Caco-2 (cell line): ENCODE data around the gene TNRC6B. TPM values are rescaled to one million over a fixed set of nuclear protein-coding genes. Genes with fewer than 3 reads are reported as not detected.

Source experiments
- BruUV-seq: library from RNA; stranded (reverse); fragments of 400-500 nt; replicated peaks from 2 replicates; lab custom pipeline; 2021; lab: Mats Ljungman, UMichigan
- CTCF ChIA-PET: fragments of 300-600 bp; sonication (Branson Sonifier 250); formaldehyde crosslinking; loops from one replicate; lab custom pipeline; 2022; ENCODE audit warnings: antibody characterized with exemption; lab: Charles Lee
- POLR2A ChIA-PET: fragments of 300-600 bp; sonication (Branson Sonifier 250); formaldehyde crosslinking; loops from one replicate; lab custom pipeline; 2022; ENCODE audit warnings: antibody characterized with exemption; lab: Charles Lee
- DNase-seq, 2 experiments: peaks; one replicate each; pipeline versions ENCODE4 v3.0.0 to v3.0.0-alpha.2; 2020 to 2022
- H3K27me3 ChIP-seq: replicated peaks from 2 replicates; pipeline ENCODE4 v1.6.0; 2011; ENCODE audit warnings: low read length; ENCODE audit not compliant: control insufficient read depth, insufficient read depth
- H3K36me3 ChIP-seq: 2 replicates; pipeline ENCODE4 v1.5.1; 2011; ENCODE audit warnings: low read length; ENCODE audit not compliant: control insufficient read depth, insufficient read depth
- H3K4me1 ChIP-seq: fragments of 250-450 bp; sonication (Bioruptor Pico); 2 replicates; pipeline ENCODE4 v1.5.1; 2020; ENCODE audit warnings: mild to moderate bottlenecking
- H3K4me3 ChIP-seq: 2 replicates; pipeline ENCODE4 v1.5.1; 2011; ENCODE audit warnings: low read depth, mild to moderate bottlenecking, control low read depth, low read length
- H3K9me3 ChIP-seq: fragments of 250-450 bp; sonication (Bioruptor Pico); 2 replicates; pipeline ENCODE4 v1.5.1; 2020; ENCODE audit warnings: mild to moderate bottlenecking, moderate library complexity
- H3K27ac Mint-ChIP-seq: one replicate; pipeline ENCODE4 v1.8.0; 2022; ENCODE audit warnings: mixed read lengths; ENCODE audit not compliant: unreplicated experiment
- H3K27me3 Mint-ChIP-seq: one replicate; pipeline ENCODE4 v1.8.0; 2022; ENCODE audit warnings: mixed read lengths; ENCODE audit not compliant: insufficient read depth, unreplicated experiment
- H3K36me3 Mint-ChIP-seq: one replicate; pipeline ENCODE4 v1.8.0; 2022; ENCODE audit warnings: mild to moderate bottlenecking, mixed read lengths; ENCODE audit not compliant: insufficient read depth, unreplicated experiment
- H3K4me1 Mint-ChIP-seq: one replicate; pipeline ENCODE4 v1.8.0; 2022; ENCODE audit warnings: low read depth, mixed read lengths; ENCODE audit not compliant: unreplicated experiment
- H3K4me3 Mint-ChIP-seq: one replicate; pipeline ENCODE4 v1.8.0; 2022; ENCODE audit warnings: mild to moderate bottlenecking, moderate library complexity, mixed read lengths; ENCODE audit not compliant: unreplicated experiment
- H3K9me3 Mint-ChIP-seq: one replicate; pipeline ENCODE4 v1.8.0; 2022; ENCODE audit warnings: mixed read lengths; ENCODE audit not compliant: unreplicated experiment
- intact Hi-C: fragments of 100-400 bp; cut with micrococcal nuclease; formaldehyde crosslinking; loops from one replicate; pipeline ENCODE4 v1.10.0; 2022; ENCODE audit not compliant: unreplicated experiment
- total RNA-seq: library from RNA; stranded (reverse); gene quantifications from 2 replicates; pipeline ENCODE4 v1.2.3, GENCODE V29; 2022
- TF ChIP-seq, protein P1 (sequence below), 2 experiments: fragments of 200-600 bp in 1 of 2; IDR thresholded peaks; 1 replicate in 1 of 2; 2 replicates in 1 of 2; pipeline versions ENCODE4 v1.5.1 to v1.8.0; 2011 to 2022; ENCODE audit warnings: antibody characterized with exemption in 1 of 2, control low read depth in 1 of 2, inconsistent platforms in 1 of 2, low read depth in 1 of 2, low read length in 1 of 2, mild to moderate bottlenecking in 1 of 2, moderate library complexity in 1 of 2; ENCODE audit not compliant: insufficient read depth in 1 of 2, severe bottlenecking in 1 of 2, unreplicated experiment in 1 of 2

The TNRC6B gene
- total RNA-seq, 1 experiment from 2014 or later: 23.5 TPM

DNA sequence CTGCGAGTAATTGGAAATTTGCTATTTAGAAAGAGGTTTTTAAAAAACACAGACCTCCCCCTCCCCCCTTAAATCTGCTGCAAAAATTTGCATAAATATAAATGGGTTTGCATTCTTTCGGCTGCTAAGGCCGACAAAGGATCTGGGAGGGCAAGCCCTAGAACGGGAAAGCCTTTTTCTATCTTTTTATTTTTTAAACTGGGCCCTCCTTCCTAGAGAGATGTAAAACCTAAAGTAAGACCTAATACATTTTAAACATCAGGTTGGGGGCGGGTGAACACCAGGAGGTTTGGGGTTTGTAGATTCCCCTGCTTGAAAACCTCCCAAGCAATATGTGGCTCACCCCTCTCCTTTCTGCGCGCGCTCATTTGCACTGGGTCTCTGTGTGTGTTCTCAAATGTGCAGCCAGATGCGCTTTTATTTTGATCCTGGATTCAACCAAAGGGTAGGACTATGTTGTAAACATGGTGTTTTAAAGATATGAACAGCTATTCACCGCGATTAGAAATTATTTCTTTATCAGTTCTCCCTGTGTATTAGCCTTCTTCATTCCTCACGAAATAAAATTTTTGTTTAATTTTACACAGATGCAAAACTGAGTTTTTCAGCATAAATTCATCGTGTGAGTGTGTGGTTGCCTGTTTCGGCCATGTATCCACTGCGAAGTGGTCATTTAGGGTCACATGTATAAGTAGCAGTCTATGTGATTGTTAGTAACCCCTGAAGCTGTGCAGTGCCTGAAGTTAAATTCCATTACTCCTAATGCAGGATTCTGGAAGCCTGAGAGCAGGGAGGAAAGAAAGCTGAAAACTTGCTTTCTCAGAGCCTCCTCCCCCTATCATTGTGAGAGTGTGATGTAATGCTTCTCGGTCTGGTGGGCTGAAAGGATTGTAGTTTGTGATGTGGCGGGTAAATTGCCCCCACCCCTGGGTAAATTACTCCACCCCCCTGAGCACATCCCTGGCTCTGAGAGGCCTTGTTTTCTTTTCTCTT lies 988 bp downstream of the TNRC6B start:
- no TSS peak for BruUV-seq
- intact Hi-C loops: no loop called here
- no peaks in the 10 kb centered on the region for H3K36me3 ChIP-seq
- ChIA-PET CTCF (no interaction called here), POLR2A (no interaction called here)
- Mint-ChIP-seq H3K4me1 (peaks cover 38% of the 10 kb centered on the region), H3K36me3 (peaks cover 6% of the 10 kb centered on the region), H3K27me3 (peaks cover 2% of the 10 kb centered on the region), H3K4me3 (peak overlapping the region; percentile 94), H3K9me3 (no peaks in the 10 kb centered on the region), H3K27ac (peak overlapping the region; percentile 94)
- H3K9me3 ChIP-seq: no peaks in the 10 kb centered on the region
- no peaks in the 10 kb centered on the region for H3K27me3 ChIP-seq
- TF ChIP-seq, protein P1, sequence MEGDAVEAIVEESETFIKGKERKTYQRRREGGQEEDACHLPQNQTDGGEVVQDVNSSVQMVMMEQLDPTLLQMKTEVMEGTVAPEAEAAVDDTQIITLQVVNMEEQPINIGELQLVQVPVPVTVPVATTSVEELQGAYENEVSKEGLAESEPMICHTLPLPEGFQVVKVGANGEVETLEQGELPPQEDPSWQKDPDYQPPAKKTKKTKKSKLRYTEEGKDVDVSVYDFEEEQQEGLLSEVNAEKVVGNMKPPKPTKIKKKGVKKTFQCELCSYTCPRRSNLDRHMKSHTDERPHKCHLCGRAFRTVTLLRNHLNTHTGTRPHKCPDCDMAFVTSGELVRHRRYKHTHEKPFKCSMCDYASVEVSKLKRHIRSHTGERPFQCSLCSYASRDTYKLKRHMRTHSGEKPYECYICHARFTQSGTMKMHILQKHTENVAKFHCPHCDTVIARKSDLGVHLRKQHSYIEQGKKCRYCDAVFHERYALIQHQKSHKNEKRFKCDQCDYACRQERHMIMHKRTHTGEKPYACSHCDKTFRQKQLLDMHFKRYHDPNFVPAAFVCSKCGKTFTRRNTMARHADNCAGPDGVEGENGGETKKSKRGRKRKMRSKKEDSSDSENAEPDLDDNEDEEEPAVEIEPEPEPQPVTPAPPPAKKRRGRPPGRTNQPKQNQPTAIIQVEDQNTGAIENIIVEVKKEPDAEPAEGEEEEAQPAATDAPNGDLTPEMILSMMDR (IDR thresholded peaks at IDR 0.05; ENCODE audit: insufficient read depth in 1 of 2, low read depth in 1 of 2, low read length in 1 of 2, severe bottlenecking in 1 of 2, unreplicated experiment in 1 of 2): no peak
- peaks cover 44% of the 10 kb centered on the region for H3K4me1 ChIP-seq
- peak in 1 of 2 experiments; percentile 17 for DNase-seq
- H3K4me3 ChIP-seq: peak overlapping the region; percentile 87

- ChIA-PET CTCF (no interaction called here), POLR2A (no interaction called here)
- H3K4me1 ChIP-seq: peaks cover 44% of the 10 kb centered on the region
Measured at GRCh38 chr22:40179526-40179925, 1.8 kb downstream of the TNRC6B start.

GRCh38 chr22:40180403-40180802 lies 2.7 kb downstream of the TNRC6B start:
- Mint-ChIP-seq H3K4me3 (peak overlapping the region; percentile 94), H3K27me3 (peaks cover 2% of the 10 kb centered on the region), H3K36me3 (peaks cover 11% of the 10 kb centered on the region), H3K4me1 (peaks cover 48% of the 10 kb centered on the region), H3K27ac (no peak overlapping the region), H3K9me3 (peaks cover 10% of the 10 kb centered on the region)
- POLR2A ChIA-PET: no interaction called here
- CTCF ChIA-PET: interaction anchor here (1.4 kb wide), 1 partner anchor 13 kb away, joined by 3 read pairs; no protein-coding TSS in a partner anchor
- no peaks in the 10 kb centered on the region for H3K9me3 ChIP-seq
- H3K4me1 ChIP-seq: peaks cover 44% of the 10 kb centered on the region
- H3K4me3 ChIP-seq: no peak overlapping the region
- no TSS peak for BruUV-seq
- intact Hi-C loops: no loop called here
- no peaks in the 10 kb centered on the region for H3K36me3 ChIP-seq
- TF ChIP-seq, protein P1 (IDR thresholded peaks at IDR 0.05; ENCODE audit: insufficient read depth in 1 of 2, low read depth in 1 of 2, low read length in 1 of 2, severe bottlenecking in 1 of 2, unreplicated experiment in 1 of 2): no peak
- no peaks in the 10 kb centered on the region for H3K27me3 ChIP-seq
- no peak for DNase-seq

More at GRCh38 chr22:40179526-40179925, 1.8 kb downstream of the TNRC6B start:
- Mint-ChIP-seq H3K4me3 (peak overlapping the region; percentile 94), H3K9me3 (peaks cover 5% of the 10 kb centered on the region), H3K4me1 (peaks cover 45% of the 10 kb centered on the region), H3K27ac (peak overlapping the region; percentile 94), H3K36me3 (peaks cover 9% of the 10 kb centered on the region), H3K27me3 (peaks cover 2% of the 10 kb centered on the region)
- Histone ChIP-seq H3K27me3 (no peaks in the 10 kb centered on the region), H3K36me3 (no peaks in the 10 kb centered on the region), H3K9me3 (no peaks in the 10 kb centered on the region), H3K4me3 (no peak overlapping the region)
- intact Hi-C loops: no loop called here
- no peak for DNase-seq
- TF ChIP-seq, protein P1 (IDR thresholded peaks at IDR 0.05; ENCODE audit: insufficient read depth in 1 of 2, low read depth in 1 of 2, low read length in 1 of 2, severe bottlenecking in 1 of 2, unreplicated experiment in 1 of 2): no peak
- BruUV-seq: no TSS peak
